Suprapubic skin (tissue), 3 donors: ENCODE data around the gene AMIGO3.

ENCODE experiments used
- CTCF ChIP-seq, 2 donors: fragments of 200-600 bp in 1 of 2; fragments of 450-650 bp in 1 of 2; sonication (generic) in 1 of 2; IDR thresholded peaks; one replicate each; pipeline ENCODE4 v1.5.1; 2016 to 2019; ENCODE audit warnings: antibody characterized with exemption in 2 of 2, mild to moderate bottlenecking in 1 of 2, moderate library complexity in 1 of 2
- POLR2AphosphoS5 ChIP-seq, 3 donors: sonication (generic); formaldehyde crosslinking; IDR thresholded peaks; one replicate each; pipeline ENCODE4 v1.6.1; 2017; ENCODE audit warnings: antibody characterized with exemption in 3 of 3

- no peak for TF ChIP-seq CTCF (IDR thresholded peaks at IDR 0.05)
- TF ChIP-seq POLR2AphosphoS5 (IDR thresholded peaks at IDR 0.05) = no peak
These were observed 37.9 kb downstream of the AMIGO3 start for GRCh38 chr3:49681543-49681942.
